AG04450 (cell line): ENCODE measurements around the gene C1orf74. TPM values are rescaled to one million over a fixed set of nuclear protein-coding genes. Genes with fewer than 3 reads are reported as not detected.

ENCODE experiments used
- CTCF ChIA-PET: fragments of 300-600, 350-600 bp; formaldehyde crosslinking; extraction: SDS; loops from one replicate; lab custom pipeline; 2022; ENCODE audit warnings: antibody characterized with exemption, inconsistent platforms; lab: Charles Lee
- POLR2A ChIA-PET: fragments of 350-600 bp; formaldehyde crosslinking; extraction: SDS; loops from one replicate; lab custom pipeline; 2021; ENCODE audit warnings: antibody characterized with exemption, inconsistent platforms; lab: Yijun Ruan, JAX
- DNase-seq: peaks from one replicate; pipeline ENCODE4 v3.0.0-alpha.2; 2011; ENCODE audit warnings: low read depth, low spot score
- H3K27ac ChIP-seq: one replicate; pipeline ENCODE4 v1.5.1; 2012; ENCODE audit warnings: low read depth, low read length, control low read depth
- H3K27me3 ChIP-seq: one replicate; pipeline ENCODE4 v1.6.0; 2012; ENCODE audit warnings: low read length; ENCODE audit not compliant: control insufficient read depth, insufficient read depth
- H3K4me3 ChIP-seq: 2 replicates; pipeline ENCODE4 v1.5.1; 2011; ENCODE audit warnings: mild to moderate bottlenecking, low read depth, low read length, control low read depth
- H3K9me3 ChIP-seq: 2 replicates; pipeline ENCODE4 v1.5.1; 2012; ENCODE audit warnings: low read length; ENCODE audit not compliant: control insufficient read depth, insufficient read depth
- CTCF ChIP-seq: IDR thresholded peaks from 2 replicates; pipeline ENCODE4 v1.5.1; 2011; ENCODE audit warnings: low read depth, low read length, control low read depth, inconsistent platforms
- polyA minus RNA-seq: library from RNA; depleted of rRNA, polyadenylated mRNA; stranded (reverse); fragments of >200 nt; gene quantifications from 2 replicates; pipeline ENCODE4 v1.2.3, GENCODE V29; 2011; rRNA and poly(A)+ RNA removed
- polyA plus RNA-seq: library from polyadenylated mRNA; depleted of rRNA; stranded (reverse); fragments of >200 nt; gene quantifications from 2 replicates; pipeline ENCODE4 v1.2.3, GENCODE V29; 2011; rRNA removed

Gene C1orf74
- polyA plus RNA-seq (1.8 and 2.2 TPM in 2 replicates), polyA minus RNA-seq (3.4 and 4.0 TPM in 2 replicates)

GRCh38 chr1:209784265-209785169 lies at the start of gene C1orf74:
Gene C1orf74, minus strand, starts transcription at chr1:209784559. Its CDS starts 925 bp downstream, at chr1:209783634.
- ChIA-PET CTCF (interaction anchor here (1.4 to 4.4 kb wide), 3 partner anchors 15 to 42 kb away, joined by 3 to 24 read pairs (median 7); partner anchors contain the start of gene UTP25), POLR2A (interaction anchor here (0.6 to 2.0 kb wide), 4 partner anchors 16 to 80 kb away, joined by 3 to 10 read pairs (median 4); partner anchors contain the start of genes HSD11B1 and UTP25)
- peak; percentile 95 for DNase-seq
- Histone ChIP-seq H3K27ac (peak within 1 kb of the TSS; percentile 66), H3K9me3 (no peaks in the 10 kb centered on the region; the same call in 1 of the 2 replicates), H3K4me3 (peak within 1 kb of the TSS; percentile 86), H3K27me3 (peaks cover 2% of the 10 kb centered on the region)
- no peak for TF ChIP-seq CTCF

- H3K27me3 ChIP-seq: no peaks in the 10 kb centered on the region
- ChIA-PET CTCF (interaction anchor here (0.7 to 13.0 kb wide), 3 partner anchors 9 to 157 kb away, joined by 3 to 158 read pairs (median 6); no protein-coding TSS in a partner anchor), POLR2A (interaction anchor here (1.0 to 1.1 kb wide), 2 partner anchors 8 to 9 kb away, joined by 3 to 6 read pairs; no protein-coding TSS in a partner anchor)
- no peaks in the 10 kb centered on the region for H3K9me3 ChIP-seq
- H3K27ac ChIP-seq: no peak overlapping the region
- H3K4me3 ChIP-seq: no peak overlapping the region
- no peak for TF ChIP-seq CTCF
- DNase-seq: no peak
Observed at GRCh38 chr1:209831615-209832014, 47.3 kb upstream of the C1orf74 start.

- no peak for TF ChIP-seq CTCF
- no peak for DNase-seq
- H3K4me3 ChIP-seq: no peak overlapping the region
- H3K9me3 ChIP-seq: no peaks in the 10 kb centered on the region
- CTCF ChIA-PET: interaction anchor here (1.0 to 13.0 kb wide), 2 partner anchors 8 to 10 kb away, joined by 3 to 158 read pairs; no protein-coding TSS in a partner anchor
- H3K27ac ChIP-seq: no peak overlapping the region
- no peaks in the 10 kb centered on the region for H3K27me3 ChIP-seq
- POLR2A ChIA-PET: no interaction called here
Observed at GRCh38 chr1:209830722-209831121, 46.4 kb upstream of the C1orf74 start.

DNA sequence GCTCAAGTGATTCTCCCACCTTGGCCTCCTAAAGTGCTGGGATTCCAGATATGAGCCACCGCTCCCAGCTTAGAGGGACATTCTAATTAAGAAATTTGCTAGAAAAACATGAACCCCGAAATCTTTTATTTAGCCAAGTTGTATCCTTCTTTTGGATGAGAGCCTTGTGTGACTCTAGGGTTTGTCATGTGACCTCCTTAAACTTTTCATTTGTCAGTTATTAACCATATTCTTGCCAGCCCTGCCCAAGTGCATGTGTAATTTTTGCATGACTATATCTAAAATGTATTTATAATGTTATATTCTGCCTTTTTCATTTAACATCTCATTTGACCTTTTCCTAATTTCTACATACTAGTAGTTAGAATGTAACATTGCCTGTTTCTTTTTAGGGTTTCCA lies 45.4 kb upstream of the C1orf74 start:
- POLR2A ChIA-PET: no interaction called here
- no peaks in the 10 kb centered on the region for H3K9me3 ChIP-seq
- no peak for DNase-seq
- CTCF ChIA-PET: interaction anchor here (0.7 kb wide), 1 partner anchor 18 kb away, joined by 3 read pairs; no protein-coding TSS in a partner anchor
- TF ChIP-seq CTCF: no peak
- no peak overlapping the region for H3K4me3 ChIP-seq
- no peak overlapping the region for H3K27ac ChIP-seq
- H3K27me3 ChIP-seq: no peaks in the 10 kb centered on the region
